Caco-2 (cell line): ENCODE results near the gene AFP. TPM values are rescaled to one million over a fixed set of nuclear protein-coding genes. Genes with fewer than 3 reads are reported as not detected.

Experiments
- BruUV-seq: library from RNA; stranded (reverse); fragments of 400-500 nt; replicated peaks from 2 replicates; lab custom pipeline; 2021; lab: Mats Ljungman, UMichigan
- CTCF ChIA-PET: fragments of 300-600 bp; sonication (Branson Sonifier 250); formaldehyde crosslinking; loops from one replicate; lab custom pipeline; 2022; ENCODE audit warnings: antibody characterized with exemption; lab: Charles Lee
- POLR2A ChIA-PET: fragments of 300-600 bp; sonication (Branson Sonifier 250); formaldehyde crosslinking; loops from one replicate; lab custom pipeline; 2022; ENCODE audit warnings: antibody characterized with exemption; lab: Charles Lee
- DNase-seq, 2 experiments: peaks; one replicate each; pipeline versions ENCODE4 v3.0.0 to v3.0.0-alpha.2; 2020 to 2022
- H3K27me3 ChIP-seq: replicated peaks from 2 replicates; pipeline ENCODE4 v1.6.0; 2011; ENCODE audit warnings: low read length; ENCODE audit not compliant: control insufficient read depth, insufficient read depth
- H3K36me3 ChIP-seq: 2 replicates; pipeline ENCODE4 v1.5.1; 2011; ENCODE audit warnings: low read length; ENCODE audit not compliant: control insufficient read depth, insufficient read depth
- H3K4me1 ChIP-seq: fragments of 250-450 bp; sonication (Bioruptor Pico); 2 replicates; pipeline ENCODE4 v1.5.1; 2020; ENCODE audit warnings: mild to moderate bottlenecking
- H3K4me3 ChIP-seq: 2 replicates; pipeline ENCODE4 v1.5.1; 2011; ENCODE audit warnings: low read depth, mild to moderate bottlenecking, control low read depth, low read length
- H3K9me3 ChIP-seq: fragments of 250-450 bp; sonication (Bioruptor Pico); 2 replicates; pipeline ENCODE4 v1.5.1; 2020; ENCODE audit warnings: mild to moderate bottlenecking, moderate library complexity
- H3K27ac Mint-ChIP-seq: one replicate; pipeline ENCODE4 v1.8.0; 2022; ENCODE audit warnings: mixed read lengths; ENCODE audit not compliant: unreplicated experiment
- H3K27me3 Mint-ChIP-seq: one replicate; pipeline ENCODE4 v1.8.0; 2022; ENCODE audit warnings: mixed read lengths; ENCODE audit not compliant: insufficient read depth, unreplicated experiment
- H3K36me3 Mint-ChIP-seq: one replicate; pipeline ENCODE4 v1.8.0; 2022; ENCODE audit warnings: mild to moderate bottlenecking, mixed read lengths; ENCODE audit not compliant: insufficient read depth, unreplicated experiment
- H3K4me1 Mint-ChIP-seq: one replicate; pipeline ENCODE4 v1.8.0; 2022; ENCODE audit warnings: low read depth, mixed read lengths; ENCODE audit not compliant: unreplicated experiment
- H3K4me3 Mint-ChIP-seq: one replicate; pipeline ENCODE4 v1.8.0; 2022; ENCODE audit warnings: mild to moderate bottlenecking, moderate library complexity, mixed read lengths; ENCODE audit not compliant: unreplicated experiment
- H3K9me3 Mint-ChIP-seq: one replicate; pipeline ENCODE4 v1.8.0; 2022; ENCODE audit warnings: mixed read lengths; ENCODE audit not compliant: unreplicated experiment
- CTCF ChIP-seq, 2 experiments: fragments of 200-600 bp in 1 of 2; IDR thresholded peaks; 1 replicate in 1 of 2; 2 replicates in 1 of 2; pipeline versions ENCODE4 v1.5.1 to v1.8.0; 2011 to 2022; ENCODE audit warnings: antibody characterized with exemption in 1 of 2, control low read depth in 1 of 2, inconsistent platforms in 1 of 2, low read depth in 1 of 2, low read length in 1 of 2, mild to moderate bottlenecking in 1 of 2, moderate library complexity in 1 of 2; ENCODE audit not compliant: insufficient read depth in 1 of 2, severe bottlenecking in 1 of 2, unreplicated experiment in 1 of 2
- intact Hi-C: fragments of 100-400 bp; cut with micrococcal nuclease; formaldehyde crosslinking; loops from one replicate; pipeline ENCODE4 v1.10.0; 2022; ENCODE audit not compliant: unreplicated experiment
- total RNA-seq: library from RNA; stranded (reverse); gene quantifications from 2 replicates; pipeline ENCODE4 v1.2.3, GENCODE V29; 2022

AFP gene
- total RNA-seq, 1 experiment from 2014 or later: 158 TPM

- POLR2A ChIA-PET: no interaction called here
- no peaks in the 10 kb centered on the region for H3K9me3 Mint-ChIP-seq
- H3K36me3 Mint-ChIP-seq: no peaks in the 10 kb centered on the region
- no TSS peak for BruUV-seq
- no peak overlapping the region for H3K4me3 ChIP-seq
- intact Hi-C loops: no loop called here
- H3K27ac Mint-ChIP-seq: no peak overlapping the region
- H3K27me3 ChIP-seq: no peaks in the 10 kb centered on the region
- H3K4me1 ChIP-seq: peaks cover 15% of the 10 kb centered on the region
- H3K27me3 Mint-ChIP-seq: no peaks in the 10 kb centered on the region
- CTCF ChIA-PET: no interaction called here
- no peaks in the 10 kb centered on the region for H3K4me1 Mint-ChIP-seq
- no peak overlapping the region for H3K4me3 Mint-ChIP-seq
- H3K9me3 ChIP-seq: no peaks in the 10 kb centered on the region
- no peaks in the 10 kb centered on the region; the same call in 1 of the 2 replicates for H3K36me3 ChIP-seq
- TF ChIP-seq CTCF (IDR thresholded peaks at IDR 0.05; ENCODE audit: insufficient read depth in 1 of 2, low read depth in 1 of 2, low read length in 1 of 2, severe bottlenecking in 1 of 2, unreplicated experiment in 1 of 2): no peak
- no peak for DNase-seq
Observed at GRCh38 chr4:73442275-73442674, 6.3 kb downstream of the AFP start.

GRCh38 chr4:73443224-73443623 is 7.2 kb downstream of the AFP start:
- Mint-ChIP-seq H3K27ac (no peak overlapping the region), H3K9me3 (no peaks in the 10 kb centered on the region), H3K4me1 (no peaks in the 10 kb centered on the region), H3K27me3 (no peaks in the 10 kb centered on the region), H3K36me3 (no peaks in the 10 kb centered on the region), H3K4me3 (no peak overlapping the region)
- H3K36me3 ChIP-seq: no peaks in the 10 kb centered on the region; the same call in 1 of the 2 replicates
- BruUV-seq: no TSS peak
- intact Hi-C loops: no loop called here
- ChIA-PET CTCF (no interaction called here), POLR2A (no interaction called here)
- H3K4me3 ChIP-seq: no peak overlapping the region
- TF ChIP-seq CTCF (IDR thresholded peaks at IDR 0.05; ENCODE audit: insufficient read depth in 1 of 2, low read depth in 1 of 2, low read length in 1 of 2, severe bottlenecking in 1 of 2, unreplicated experiment in 1 of 2): no peak
- H3K27me3 ChIP-seq: no peaks in the 10 kb centered on the region
- no peaks in the 10 kb centered on the region for H3K9me3 ChIP-seq
- no peak for DNase-seq
- peaks cover 15% of the 10 kb centered on the region for H3K4me1 ChIP-seq

- BruUV-seq: no TSS peak
- Mint-ChIP-seq H3K4me1 (no peaks in the 10 kb centered on the region), H3K4me3 (no peak overlapping the region), H3K27ac (no peak overlapping the region), H3K36me3 (no peaks in the 10 kb centered on the region), H3K27me3 (no peaks in the 10 kb centered on the region), H3K9me3 (no peaks in the 10 kb centered on the region)
- peaks cover 20% of the 10 kb centered on the region for H3K4me1 ChIP-seq
- no peak for DNase-seq
- no peaks in the 10 kb centered on the region for H3K27me3 ChIP-seq
- intact Hi-C loops: loop anchor here (1.0 to 5.0 kb wide), 5 partner anchors 11 to 207 kb away; no protein-coding TSS in a partner anchor
- TF ChIP-seq CTCF (IDR thresholded peaks at IDR 0.05; ENCODE audit: insufficient read depth in 1 of 2, low read depth in 1 of 2, low read length in 1 of 2, severe bottlenecking in 1 of 2, unreplicated experiment in 1 of 2): no peak
- no peaks in the 10 kb centered on the region; the same call in 1 of the 2 replicates for H3K36me3 ChIP-seq
- CTCF ChIA-PET: interaction anchor here (0.6 to 3.1 kb wide), 14 partner anchors 7 to 244 kb away, joined by 3 to 69 read pairs (median 4); partner anchors contain the start of gene ANKRD17
- no peak overlapping the region for H3K4me3 ChIP-seq
- POLR2A ChIA-PET: no interaction called here
- H3K9me3 ChIP-seq: no peaks in the 10 kb centered on the region
Observed at GRCh38 chr4:73445383-73446335, 9.6 kb downstream of the AFP start.
